GM19395 (cell line): Measurements from ENCODE around the gene SPDYE4.

Experiments used
- ATAC-seq: cut with Tn5 transposase; IDR thresholded peaks from one replicate; pipeline ENCODE4 v1.9.1; 2021; ENCODE audit warnings: mild to moderate bottlenecking, moderate library complexity; ENCODE audit not compliant: unreplicated experiment

SPDYE4 gene

DNA sequence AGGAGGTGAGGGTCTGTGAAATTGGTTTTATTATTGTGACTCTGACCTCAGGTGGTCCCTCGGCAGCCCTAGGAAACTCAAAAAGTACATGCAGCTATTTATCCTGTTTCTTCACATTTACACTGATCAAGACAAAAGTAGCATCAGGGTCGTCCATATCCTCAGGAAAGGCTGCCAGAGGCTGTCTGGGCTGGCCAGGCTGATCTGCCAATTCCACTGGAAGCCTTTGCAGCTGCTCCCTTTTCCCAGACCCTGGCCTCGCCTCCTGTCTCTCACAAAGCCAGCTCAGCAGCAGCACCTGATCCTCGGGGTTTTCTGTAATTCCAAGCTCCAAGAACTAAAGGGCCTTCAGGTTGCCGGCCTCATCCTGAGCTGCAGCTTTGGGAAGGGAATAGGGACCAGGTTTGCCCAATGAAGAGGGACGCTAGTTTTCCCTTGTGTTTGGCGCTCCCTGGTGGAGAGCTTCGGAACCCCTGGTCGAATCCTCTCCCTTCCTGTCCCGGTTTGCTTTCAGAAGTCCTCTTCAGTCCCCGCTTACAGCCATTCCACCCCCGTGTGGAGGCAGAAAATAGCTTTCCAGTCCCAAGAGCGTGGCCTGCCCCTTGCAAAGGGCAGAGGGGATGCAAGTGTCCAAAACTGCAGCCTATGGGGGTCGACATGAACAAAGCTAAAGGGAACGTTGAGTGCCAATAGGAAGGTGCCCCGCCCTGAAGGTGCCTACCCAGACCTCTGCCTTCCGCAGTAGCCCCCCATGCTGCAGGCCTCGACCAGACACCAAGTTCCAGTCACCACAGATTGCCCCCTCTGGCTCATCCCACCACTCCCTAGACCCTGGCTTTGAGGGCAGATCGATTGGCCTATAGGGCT lies 27.4 kb upstream of the SPDYE4 start:
- no peak for ATAC-seq

DNA sequence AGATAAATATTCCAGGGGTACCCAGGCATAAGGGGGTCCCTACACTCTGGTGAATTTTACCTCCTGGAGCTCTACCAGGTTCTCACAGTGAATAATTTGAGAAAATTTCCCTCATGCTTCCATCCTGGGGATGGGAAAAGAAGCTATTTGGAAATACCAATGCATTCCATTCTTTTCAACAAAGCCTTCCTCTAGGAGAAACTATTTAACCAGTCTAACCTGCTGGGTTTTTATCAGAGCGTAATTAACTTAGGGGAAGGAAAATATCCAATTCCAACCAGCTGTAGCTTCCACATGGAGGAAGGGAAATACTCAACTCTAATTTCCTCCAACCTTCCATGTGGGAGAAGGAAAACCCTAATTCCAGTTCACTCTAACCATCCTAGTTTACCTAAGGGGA lies 23.8 kb upstream of the SPDYE4 start:
- ATAC-seq, result no peak

DNA sequence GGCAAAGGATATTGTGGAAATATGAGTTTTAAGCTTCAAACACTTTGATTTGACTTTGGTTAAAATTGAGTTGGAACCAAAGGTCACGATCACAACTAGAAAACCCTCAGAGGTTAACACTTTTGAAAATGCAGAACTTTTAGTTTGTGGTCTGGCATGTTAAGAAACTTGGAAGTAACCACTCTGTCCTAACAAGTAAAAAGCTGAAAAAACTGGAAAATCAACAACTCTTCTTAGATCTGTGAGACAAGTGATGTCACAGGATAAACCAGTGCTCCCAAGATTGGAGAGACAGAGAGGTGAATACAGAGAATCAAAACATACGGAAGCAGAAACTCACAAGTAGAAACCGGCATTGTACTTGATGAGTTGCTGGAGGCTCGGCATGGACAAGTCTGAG lies 23.4 kb upstream of the SPDYE4 start:
- no peak for ATAC-seq

DNA sequence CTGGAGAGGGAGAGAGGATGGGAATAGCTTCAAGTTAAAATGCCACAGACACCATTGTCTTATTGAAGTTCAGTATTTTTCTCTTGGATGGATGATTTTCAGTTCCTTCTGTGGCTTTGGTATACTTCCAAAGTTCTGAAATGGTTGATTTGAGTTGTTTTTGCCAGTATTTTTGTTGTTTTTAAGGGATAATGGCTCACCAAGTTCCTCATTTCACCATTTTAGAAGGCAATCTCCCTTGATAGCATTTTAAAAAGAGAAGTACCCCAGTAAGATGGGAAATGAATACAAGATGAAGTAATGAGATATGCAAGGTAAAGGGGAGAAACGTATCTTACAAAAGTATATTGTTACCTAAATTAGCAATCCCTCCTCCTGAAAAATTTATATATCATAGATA lies 18.5 kb upstream of the SPDYE4 start:
- ATAC-seq, result no peak

DNA sequence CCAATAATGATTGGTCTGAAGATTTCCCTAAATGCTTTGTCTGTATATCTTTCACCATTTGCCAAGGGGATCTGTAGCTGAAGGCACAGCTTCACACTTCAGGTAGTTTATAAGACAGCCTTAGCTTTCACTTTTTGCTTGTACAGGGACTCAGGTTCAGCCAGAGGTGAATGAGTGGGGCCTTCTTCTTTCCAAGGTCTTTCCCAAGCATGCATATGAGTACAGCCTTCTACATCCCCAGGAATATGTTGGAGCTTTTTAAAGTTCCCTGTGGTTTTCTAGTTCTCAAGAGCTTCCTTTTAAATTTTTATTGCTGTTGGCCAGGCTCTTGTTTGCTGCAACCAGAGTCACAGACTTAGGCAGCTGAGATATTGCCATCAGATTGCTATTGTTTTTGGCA lies 17.9 kb upstream of the SPDYE4 start:
- no peak for ATAC-seq

DNA sequence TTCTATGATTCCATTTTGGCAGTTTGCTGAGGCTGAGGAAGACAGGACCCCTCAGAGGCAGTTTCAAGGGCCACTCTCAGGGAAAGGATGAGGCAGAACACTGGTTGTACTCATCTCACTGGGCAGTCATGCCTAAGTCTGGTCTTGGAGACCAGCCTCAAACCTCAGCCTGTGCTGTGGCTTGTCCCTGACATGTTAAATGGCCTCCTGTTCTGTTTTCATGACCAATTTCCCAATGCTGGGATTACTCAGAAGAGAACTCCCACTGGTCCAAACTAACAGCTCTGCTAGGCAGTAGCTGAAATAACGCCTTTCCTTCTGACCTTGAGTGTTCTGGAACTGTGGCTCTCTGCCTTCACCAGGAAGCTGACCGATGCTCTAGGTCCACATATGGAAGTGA lies 8.4 kb upstream of the SPDYE4 start:
- no peak for ATAC-seq

DNA sequence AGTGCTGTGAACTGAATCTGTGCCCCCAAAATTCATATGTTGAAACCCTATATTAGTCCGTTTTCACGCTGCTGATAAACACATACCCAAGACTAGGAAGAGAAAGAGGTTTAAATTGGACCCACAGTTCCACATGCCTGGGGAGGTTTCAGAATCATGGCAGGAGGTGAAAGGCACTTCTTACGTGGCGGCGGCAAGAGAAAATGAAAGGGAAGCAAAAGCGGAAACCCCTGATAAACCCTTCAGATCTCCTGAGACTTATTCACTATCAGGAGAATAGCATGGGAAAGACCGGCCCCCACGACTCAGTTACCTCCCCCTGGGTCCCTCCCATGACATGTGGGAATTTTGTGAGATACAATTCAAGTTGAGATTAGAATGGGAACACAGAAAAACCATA lies 3.7 kb upstream of the SPDYE4 start:
- ATAC-seq, result no peak

DNA sequence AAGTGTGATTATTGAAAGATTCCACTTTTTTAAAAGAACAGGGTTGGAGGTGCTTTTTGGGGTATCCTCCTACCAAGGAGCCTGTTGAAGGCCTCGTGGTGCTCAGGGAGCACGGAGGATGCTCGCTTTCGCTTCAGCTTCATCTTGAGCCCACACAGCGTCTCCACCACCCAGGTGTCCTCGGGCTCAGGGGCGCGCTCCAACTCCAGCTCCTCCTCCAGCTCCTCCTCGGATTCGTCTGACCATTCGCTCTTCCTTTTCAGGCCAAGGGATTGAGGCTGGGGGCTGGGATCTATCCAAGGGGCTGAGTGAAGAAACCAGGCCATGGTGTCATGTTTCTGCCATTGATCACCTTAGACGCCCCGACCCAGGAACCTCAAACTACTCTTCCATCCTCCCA lies 1.2 kb downstream of the SPDYE4 start:
- no peak for ATAC-seq

DNA sequence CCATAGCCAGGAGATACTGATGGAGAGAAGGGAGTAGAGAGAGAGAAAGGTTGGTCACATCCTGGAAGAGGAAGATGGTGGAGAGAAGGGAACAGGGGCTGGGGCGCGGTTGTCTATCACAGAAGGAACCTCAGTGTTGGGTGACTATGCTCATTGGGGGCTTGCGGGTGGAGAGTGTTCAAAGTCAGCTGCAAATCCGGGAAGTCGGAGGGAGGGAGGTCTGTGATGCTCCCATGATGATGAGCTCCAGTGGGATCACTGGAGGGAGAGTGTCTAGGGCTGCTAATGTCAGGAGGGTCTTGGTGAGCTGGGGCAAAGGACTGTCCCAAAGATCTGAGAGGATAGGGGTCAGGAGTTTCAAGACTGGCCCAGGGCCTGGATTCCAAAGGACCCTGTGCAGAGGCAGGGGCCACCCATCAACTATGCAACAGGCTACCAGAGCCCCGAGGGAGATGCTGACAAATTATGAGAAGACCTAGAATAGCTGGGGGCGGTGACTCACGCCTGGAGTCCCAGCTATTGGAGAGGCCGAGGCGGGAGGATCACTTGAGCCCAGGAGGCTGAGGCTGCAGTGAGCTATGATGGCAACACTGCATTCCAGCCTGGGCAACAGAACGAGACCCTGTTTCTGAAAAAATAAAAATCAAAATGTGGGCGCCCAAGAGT lies 2.6 kb downstream of the SPDYE4 start:
- no peak for ATAC-seq

DNA sequence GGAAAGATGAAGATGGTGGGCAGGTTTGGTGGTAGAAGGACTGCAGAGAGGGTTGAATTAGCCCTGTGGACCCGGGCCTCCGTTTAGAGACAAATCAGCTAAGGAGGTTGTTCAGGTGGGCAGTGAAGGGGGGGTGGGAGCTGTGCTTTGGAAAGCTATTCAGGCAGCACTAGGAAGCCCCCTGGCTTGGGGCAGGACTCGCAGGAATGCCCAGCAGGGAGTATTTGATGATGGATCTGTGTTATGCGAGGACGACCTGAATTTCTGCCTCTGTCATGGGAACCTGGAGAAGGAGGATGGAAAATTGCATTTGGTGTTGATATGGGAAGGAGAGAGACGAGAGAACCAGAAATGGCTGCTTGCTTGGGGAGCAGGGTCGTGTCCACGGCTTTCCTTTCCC lies 3.5 kb downstream of the SPDYE4 start:
- ATAC-seq, result no peak

DNA sequence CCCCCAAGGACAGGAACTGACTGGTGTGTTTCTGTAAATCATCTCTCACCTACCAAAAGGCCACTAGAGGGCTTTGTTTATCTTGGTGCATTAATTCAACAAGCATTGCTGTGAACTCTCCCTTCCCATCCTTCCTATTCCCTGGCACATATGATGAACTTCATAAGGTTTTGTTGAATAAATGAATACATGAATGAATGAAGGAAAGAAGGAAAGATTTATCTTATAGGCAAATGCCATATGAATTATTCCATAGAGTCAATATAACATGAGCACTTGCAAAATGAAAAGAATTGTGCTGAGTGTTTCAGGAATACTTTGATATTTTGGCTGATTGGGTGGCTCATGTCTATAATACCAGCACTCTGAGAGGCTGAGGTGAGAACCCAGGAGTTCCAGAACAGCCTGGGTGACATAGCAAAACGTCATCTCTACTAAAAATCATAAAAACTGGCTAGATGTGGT lies 4.3 kb downstream of the SPDYE4 start:
- ATAC-seq, result no peak

DNA sequence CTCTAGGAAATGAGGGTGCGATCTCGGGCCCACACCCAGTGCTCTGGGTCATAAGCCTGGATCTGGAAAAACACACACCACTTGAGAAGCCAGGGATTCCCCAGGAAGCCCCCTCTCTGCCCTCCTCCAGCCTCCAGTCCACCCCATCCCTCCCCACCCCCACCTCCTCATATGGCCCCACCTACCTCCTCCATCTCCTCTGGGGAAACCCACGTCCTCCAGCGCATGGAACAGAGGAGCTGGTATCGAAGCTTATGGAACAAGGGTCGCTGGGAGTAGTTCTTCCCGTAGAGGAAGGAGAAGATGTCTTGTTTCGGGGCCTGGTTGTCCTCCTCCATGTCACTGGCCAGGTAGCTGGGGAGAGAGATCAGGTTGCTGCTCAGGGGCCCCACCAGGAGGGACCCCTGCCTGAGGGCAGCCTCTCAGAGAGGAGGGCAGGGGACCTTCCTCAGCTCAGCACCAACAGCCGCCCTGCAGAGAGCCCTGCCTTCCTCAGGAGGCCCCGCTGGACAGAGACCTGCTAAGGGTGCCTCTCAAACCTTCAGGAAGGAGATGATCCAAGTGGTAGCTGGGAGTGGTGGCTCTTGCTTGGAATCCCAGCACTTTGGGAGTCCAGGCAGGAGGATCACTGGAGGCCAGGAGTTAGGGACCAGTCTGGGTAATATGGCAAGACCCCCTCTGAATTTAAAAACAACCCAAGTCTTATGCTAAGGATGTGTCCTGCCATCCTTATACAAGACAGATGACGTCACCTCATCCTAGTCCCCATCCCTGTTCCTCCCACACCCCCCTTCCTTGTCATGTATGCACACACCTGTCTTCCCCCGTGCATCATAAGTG lies 5.0 kb downstream of the SPDYE4 start:
- no peak for ATAC-seq

DNA sequence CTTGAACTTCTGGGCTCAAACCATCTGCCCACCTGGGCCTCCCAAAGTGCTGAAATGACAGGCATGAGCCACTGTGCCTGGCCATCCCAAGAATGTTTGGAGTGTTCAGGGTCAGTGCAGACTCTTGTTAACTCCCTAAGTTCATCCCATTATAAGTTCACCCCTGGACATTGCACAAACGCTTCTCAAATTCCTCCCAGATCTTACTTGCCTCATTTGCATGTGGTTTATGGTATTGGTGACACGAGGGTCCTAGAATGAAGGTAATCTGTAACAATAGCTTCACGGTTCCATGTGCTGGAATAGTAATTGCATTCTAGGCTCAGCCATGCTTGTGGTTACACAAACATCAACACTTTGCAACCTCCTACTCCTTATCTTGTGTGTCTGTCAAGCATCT lies 8.7 kb downstream of the SPDYE4 start:
- ATAC-seq, result no peak

DNA sequence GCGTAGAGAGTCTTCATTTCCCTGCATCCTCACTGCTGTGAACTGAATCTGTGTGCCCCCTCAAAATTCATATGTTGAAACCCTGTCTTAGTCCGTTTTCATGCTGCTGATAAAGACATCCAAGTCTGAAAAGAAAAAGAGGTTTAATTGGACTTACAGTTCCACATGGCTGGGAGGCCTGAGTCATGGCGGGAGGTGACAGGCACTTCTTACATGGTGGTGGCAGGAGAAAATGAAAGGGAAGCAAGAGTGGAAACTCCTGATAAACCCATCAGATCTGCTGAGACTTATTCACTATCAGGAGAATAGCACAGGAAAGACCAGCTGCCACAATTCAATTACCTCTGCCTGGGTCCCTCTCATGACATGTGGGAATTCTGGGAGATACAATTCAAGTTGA lies 10.6 kb downstream of the SPDYE4 start:
- ATAC-seq, result no peak

DNA sequence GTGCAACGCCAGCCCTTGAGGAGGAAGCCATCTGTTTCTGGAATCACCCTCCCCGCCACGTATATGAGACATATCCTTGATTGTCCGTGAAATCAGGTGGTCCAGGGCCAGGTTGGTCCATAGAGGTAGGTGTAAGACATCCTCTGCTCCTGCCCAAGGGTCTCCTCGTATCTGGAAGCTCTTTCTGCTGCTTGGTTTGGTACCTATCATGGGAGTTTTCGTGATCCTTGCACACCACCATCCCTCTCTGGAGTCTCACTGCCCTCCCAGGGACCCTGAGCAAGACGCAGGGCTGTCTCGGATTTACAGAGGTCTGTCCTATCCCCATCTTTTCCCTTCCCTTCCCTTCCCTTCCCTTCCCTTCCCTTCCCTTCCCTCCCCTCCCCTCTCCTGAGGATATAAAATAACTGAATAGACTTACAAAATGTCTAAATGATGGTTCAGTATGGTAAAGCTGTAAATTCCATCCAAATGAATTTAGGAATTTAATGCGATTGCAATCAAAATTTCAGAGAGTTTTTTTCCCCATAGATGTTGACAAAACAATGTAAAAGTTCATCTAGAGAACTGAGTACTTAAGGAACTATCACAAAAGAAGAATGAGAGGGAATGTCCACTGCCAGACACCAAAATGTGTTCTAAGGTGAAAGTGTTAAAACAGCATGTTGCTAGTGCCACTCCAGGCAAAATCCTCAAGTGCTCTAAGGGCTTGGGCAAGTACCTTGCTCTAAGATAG lies 11.7 kb downstream of the SPDYE4 start:
- ATAC-seq, result no peak

DNA sequence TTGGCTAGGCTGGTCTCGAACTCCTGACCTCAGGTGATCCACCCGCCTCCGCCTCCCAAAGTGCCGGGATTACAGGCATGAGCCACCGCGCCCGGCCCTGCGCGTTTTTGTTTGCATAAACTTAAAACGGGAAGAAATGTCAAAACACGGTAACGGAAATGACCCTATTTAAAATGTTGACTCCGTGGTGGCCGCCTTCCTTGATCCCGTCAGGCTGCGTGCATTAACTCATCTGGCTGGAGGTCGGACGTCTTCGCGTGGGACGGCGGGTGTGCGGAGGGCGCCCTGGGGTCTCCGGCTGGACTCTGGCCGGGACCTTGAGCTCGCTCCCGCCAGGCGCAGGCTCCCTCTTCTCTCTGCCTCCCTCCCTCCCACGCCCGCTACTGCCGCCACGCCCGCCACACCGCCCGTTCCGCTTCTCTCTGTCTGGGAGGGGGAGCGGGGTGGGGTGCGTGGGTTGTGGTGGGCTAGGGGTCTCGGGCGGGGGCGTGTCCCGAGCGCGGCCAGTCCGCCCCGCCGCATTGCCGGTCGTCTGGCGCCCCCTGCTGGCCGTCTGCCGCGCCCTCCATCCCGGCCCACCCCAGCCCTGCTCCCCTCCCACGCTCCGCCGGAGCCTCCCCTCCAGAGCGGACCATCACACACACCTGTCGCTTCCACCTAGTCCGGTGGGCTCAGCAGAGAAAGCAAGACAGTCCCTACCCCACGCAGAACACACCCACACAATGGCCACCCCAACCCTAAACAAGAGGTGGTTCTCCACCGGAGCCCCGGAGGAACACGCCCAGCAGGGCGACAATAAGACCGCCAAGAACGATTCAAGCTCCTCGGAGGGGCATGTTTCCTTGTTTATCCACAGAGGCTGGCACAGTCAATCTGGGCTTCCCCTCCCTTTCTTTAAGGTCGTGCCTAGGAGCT lies 12.5 kb downstream of the SPDYE4 start:
- ATAC-seq, result no peak

DNA sequence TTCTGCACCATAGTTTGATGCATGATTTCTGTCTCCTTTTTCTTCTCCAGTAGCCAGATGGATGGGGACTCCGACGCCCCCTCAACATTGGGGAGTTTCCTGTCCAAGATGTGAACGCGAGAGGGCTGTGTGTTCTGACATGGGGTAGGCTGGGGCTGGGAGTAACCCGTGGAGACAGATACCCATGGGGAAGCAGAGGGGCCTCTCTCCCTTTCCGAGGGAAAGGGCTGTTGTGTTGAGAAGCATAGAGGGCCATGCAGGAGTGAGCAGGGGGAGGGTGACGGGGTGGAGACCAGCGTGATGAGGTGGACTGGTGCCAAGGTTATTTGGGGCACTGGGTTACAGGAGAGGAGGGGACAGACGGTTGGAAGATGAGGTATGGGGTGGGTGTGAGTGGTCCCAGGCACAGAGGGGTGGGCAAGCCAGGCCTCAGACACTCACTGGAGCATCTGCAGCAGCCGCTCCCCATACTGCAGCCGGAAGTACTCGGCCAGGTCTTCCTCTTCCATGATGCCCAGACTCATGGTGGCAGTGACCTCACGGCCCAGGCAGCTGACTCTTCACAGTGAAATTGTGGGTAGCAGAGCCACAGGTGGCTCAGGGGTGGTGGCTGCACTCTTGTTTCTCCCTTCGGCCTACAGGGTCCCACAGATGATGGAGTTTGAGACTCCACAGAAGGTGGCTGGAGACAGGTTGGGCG lies 14.1 kb downstream of the SPDYE4 start:
- ATAC-seq, result no peak

DNA sequence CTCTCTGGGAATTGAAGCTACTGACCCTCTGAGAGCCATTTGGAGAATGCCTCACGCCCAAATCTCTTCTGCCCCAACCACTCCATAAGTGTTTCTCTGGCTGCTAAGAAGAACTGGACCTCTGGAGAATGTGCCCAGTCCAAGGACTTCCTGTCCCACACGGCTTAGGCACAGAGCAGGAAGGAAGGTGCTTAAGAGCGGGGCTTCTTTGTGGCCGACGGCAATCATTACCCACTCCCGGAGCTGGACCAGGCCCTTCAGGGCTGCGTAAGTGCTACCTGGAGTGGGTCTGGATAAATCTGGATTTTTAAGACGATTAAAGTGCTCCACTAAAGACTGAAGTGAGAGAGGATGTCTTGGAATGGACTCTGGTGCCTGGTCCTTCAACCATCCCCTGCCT lies 15.5 kb downstream of the SPDYE4 start:
- no peak for ATAC-seq

DNA sequence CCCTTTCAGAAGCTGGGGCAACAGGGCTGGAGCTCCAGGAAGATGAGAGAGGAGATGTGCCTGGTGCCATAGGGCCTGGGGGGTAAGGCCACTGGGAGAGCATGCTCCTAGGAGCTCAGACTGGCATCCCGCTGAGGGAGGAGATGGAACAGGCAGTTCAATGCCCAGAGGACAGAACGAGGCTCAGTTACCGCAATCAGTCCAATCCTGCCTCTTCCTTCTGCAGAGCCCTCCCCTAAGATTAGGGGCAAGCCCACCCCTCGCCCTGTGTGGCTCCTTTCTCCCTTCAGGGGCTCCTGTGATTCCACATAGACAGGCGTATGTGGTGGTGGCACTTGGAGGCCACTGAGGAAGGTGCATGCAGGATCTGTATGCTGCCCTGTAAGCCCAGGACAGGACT lies 16.1 kb downstream of the SPDYE4 start:
- ATAC-seq, result no peak
